ENCODE data around the gene HTT. TPM values are rescaled to one million over a fixed set of nuclear protein-coding genes. Genes with fewer than 3 reads are reported as not detected.

Gene HTT
- total RNA-seq, 1 experiment from 2014 or later: 64.4 TPM

DNA sequence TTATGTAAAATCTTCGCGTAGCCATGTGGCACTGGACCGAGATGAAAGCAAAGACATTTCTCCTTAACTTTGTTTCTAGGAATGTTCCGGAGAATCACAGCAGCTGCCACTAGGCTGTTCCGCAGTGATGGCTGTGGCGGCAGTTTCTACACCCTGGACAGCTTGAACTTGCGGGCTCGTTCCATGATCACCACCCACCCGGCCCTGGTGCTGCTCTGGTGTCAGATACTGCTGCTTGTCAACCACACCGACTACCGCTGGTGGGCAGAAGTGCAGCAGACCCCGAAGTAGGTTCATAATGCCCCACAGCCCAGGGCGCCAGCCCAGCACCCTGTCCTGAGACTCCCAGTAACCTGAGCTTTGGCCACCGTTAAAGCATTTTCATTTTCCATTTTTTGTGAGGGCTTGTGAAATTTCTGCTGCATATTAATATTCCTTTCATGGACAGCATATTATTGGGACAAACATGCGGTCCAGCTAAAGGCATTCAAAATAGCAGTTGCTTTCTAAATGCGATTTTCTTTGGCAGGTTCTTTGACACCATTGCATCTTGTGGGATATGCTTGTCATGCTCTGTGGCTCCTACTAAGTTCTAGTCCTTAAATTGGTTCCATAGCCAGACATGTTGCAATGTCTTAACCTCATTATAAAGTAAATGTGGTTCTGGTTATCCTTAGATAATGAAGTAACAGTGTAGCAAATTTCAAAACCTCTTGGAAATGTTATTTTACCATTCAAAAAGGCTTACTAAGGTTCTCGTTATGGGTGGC lies 125.4 kb downstream of the HTT start:
- H2AFZ ChIP-seq (ENCODE audit: low read length): no peak overlapping the region
- H3K9ac ChIP-seq (ENCODE audit: extremely low read depth, insufficient read length, low read length): no peak overlapping the region
- H3K4me2 ChIP-seq (ENCODE audit: insufficient read depth, insufficient read length, low read length): no peak overlapping the region
- no peaks in the 10 kb centered on the region for H3K79me2 ChIP-seq (ENCODE audit: insufficient read depth, low read length)
- H2BK15ac ChIP-seq (ENCODE audit: low read depth, low read length): no peak overlapping the region
- DNase-seq: no peak
- TF ChIP-seq, protein P1, sequence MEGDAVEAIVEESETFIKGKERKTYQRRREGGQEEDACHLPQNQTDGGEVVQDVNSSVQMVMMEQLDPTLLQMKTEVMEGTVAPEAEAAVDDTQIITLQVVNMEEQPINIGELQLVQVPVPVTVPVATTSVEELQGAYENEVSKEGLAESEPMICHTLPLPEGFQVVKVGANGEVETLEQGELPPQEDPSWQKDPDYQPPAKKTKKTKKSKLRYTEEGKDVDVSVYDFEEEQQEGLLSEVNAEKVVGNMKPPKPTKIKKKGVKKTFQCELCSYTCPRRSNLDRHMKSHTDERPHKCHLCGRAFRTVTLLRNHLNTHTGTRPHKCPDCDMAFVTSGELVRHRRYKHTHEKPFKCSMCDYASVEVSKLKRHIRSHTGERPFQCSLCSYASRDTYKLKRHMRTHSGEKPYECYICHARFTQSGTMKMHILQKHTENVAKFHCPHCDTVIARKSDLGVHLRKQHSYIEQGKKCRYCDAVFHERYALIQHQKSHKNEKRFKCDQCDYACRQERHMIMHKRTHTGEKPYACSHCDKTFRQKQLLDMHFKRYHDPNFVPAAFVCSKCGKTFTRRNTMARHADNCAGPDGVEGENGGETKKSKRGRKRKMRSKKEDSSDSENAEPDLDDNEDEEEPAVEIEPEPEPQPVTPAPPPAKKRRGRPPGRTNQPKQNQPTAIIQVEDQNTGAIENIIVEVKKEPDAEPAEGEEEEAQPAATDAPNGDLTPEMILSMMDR (conservative IDR thresholded peaks at IDR 0.05): no peak
- Mint-ChIP-seq H3K4me1 (no peaks in the 10 kb centered on the region), H3K36me3 (ENCODE audit: insufficient read depth in 1 of 3, low read depth in 3 of 3) (peaks cover 2 to 61% (median 17%) of the 10 kb centered on the region in 3 experiments; a peak in 6 of 7 replicates), H3K9me3 (no peaks in the 10 kb centered on the region), H3K27ac (peak overlapping the region in 1 of 3 experiments; percentile 62; a peak in 1 of 7 replicates), H3K4me3 (no peak overlapping the region), H3K27me3 (ENCODE audit: low read depth) (no peaks in the 10 kb centered on the region)
- no peak overlapping the region for H2BK5ac ChIP-seq (ENCODE audit: insufficient read length, low read length)
- H3K79me1 ChIP-seq (ENCODE audit: insufficient read depth, low read depth, low read length, poor library complexity, severe bottlenecking): no peaks in the 10 kb centered on the region
- no peak overlapping the region for H2BK120ac ChIP-seq (ENCODE audit: low read depth, low read length, poor library complexity, severe bottlenecking)
- H3K4ac ChIP-seq (ENCODE audit: low read depth, low read length): no peak overlapping the region
- H3K4me1 ChIP-seq (ENCODE audit: insufficient read depth, low read length): no peaks in the 10 kb centered on the region
- H2BK20ac ChIP-seq (ENCODE audit: low read depth, low read length, poor library complexity, severe bottlenecking): no peak overlapping the region
- no peak overlapping the region for H3K23ac ChIP-seq (ENCODE audit: insufficient read length, low read depth, low read length)
- H4K5ac ChIP-seq (ENCODE audit: insufficient read length, low read depth, low read length): no peak overlapping the region
- WGBS (ENCODE audit: extremely low coverage, insufficient read length, low lambda C conversion rate): no CpG with 5 or more reads among the region's 17 CpGs
- no peaks in the 10 kb centered on the region for H3K23me2 ChIP-seq (ENCODE audit: insufficient read length, low read depth, low read length, poor library complexity, severe bottlenecking)
- no peaks in the 10 kb centered on the region for H4K20me1 ChIP-seq (ENCODE audit: control insufficient read depth, insufficient read depth, insufficient read length)
- no peak overlapping the region for H3T11ph ChIP-seq (ENCODE audit: low read length)
- H3K56ac ChIP-seq (ENCODE audit: insufficient read length, low read depth, low read length): no peak overlapping the region
- H4K91ac ChIP-seq (ENCODE audit: insufficient read length, low read depth, low read length): no peak overlapping the region
- H3K27ac ChIP-seq (ENCODE audit: insufficient read length, low read depth, low read length): no peak overlapping the region
- H3K9me3 ChIP-seq (ENCODE audit: control insufficient read depth, low read depth, low read length): no peaks in the 10 kb centered on the region
- H3K18ac ChIP-seq (ENCODE audit: insufficient read length, low read depth, low read length): no peak overlapping the region
- H4K8ac ChIP-seq (replicated peaks; ENCODE audit: insufficient read length, low read depth, low read length): no peak overlapping the region
- no peak overlapping the region for H2AK5ac ChIP-seq (ENCODE audit: insufficient read length, low read length)
- H3K27me3 ChIP-seq (ENCODE audit: insufficient read depth, low read length): no peaks in the 10 kb centered on the region
- H2BK12ac ChIP-seq (ENCODE audit: insufficient read length, low read depth, low read length): no peak overlapping the region
- no peak overlapping the region for H3K14ac ChIP-seq (ENCODE audit: insufficient read depth, low read length)
